Subcutaneous preadipocyte (primary cell): ENCODE measurements around the gene FAF1. TPM values are rescaled to one million over a fixed set of nuclear protein-coding genes. Genes with fewer than 3 reads are reported as not detected.

Experiments
- small RNA-seq: library from RNA; depleted of rRNA; stranded (forward); fragments of <200 nt; gene quantifications from one replicate; pipeline ENCODE3, GENCODE V24; 2012
- total RNA-seq: library from RNA; depleted of rRNA; stranded (reverse); fragments of >200 nt; gene quantifications from 2 replicates; pipeline ENCODE4 v1.2.3, GENCODE V29; 2012

Gene FAF1
- 37.5 and 63.5 TPM in 2 replicates for total RNA-seq

GRCh38 chr1:50959913-50960844, at the start of gene FAF1:
Gene FAF1, minus strand, starts transcription at chr1:50960267. Its CDS starts 456 bp downstream, at chr1:50959811.

GRCh38 chr1:50969611-50970508, 9.8 kb upstream of the FAF1 start, which contains the start of gene CDKN2C:
Gene CDKN2C, plus strand, starts transcription at chr1:50970245. Its CDS starts 124 bp downstream, at chr1:50970369.

GRCh38 chr1:50422946-50423669, 537.0 kb downstream of the FAF1 start, which contains the start of gene DMRTA2:
Gene DMRTA2, minus strand, starts transcription at chr1:50423443. Its CDS starts 1,907 bp downstream, at chr1:50421536.

Small RNA genes lying within 50 kb of the gene (small RNA-seq; reads per million reads assigned to genes)
- gene RNU6-1026P = 0.22 reads per million

Other genes with a start within 250 kb of the FAF1 start
- 20.6 and 24.2 TPM in 2 replicates for gene CDKN2C, start 10.0 kb upstream of the FAF1 start, total RNA-seq
- gene C1orf185, start 142.0 kb upstream of the FAF1 start, total RNA-seq = not detected in 2 replicates